Small intestine (tissue), 7 donors: ENCODE measurements around the gene RNF168. TPM values are rescaled to one million over a fixed set of nuclear protein-coding genes. Genes with fewer than 3 reads are reported as not detected.
A peak's percentile ranks its signal among the peaks of the same experiment; 100 is the strongest.
"Not testable (repeated sequence)": the region's sequence is repeated elsewhere in the genome, so short reads cannot be mapped to it uniquely, and the experiment has no call there.

Source experiments
- DNase-seq, 2 donors: peaks; one replicate each; pipeline versions ENCODE4 v3.0.0 to v3.0.0-alpha.2; 2013
- FAIRE-seq: peaks from 2 replicates; lab custom pipeline; 2012; peaks lifted over from hg19 to GRCh38; lab: Jason Lieb, UNC
- H3K27ac ChIP-seq, 3 donors: one replicate each; pipeline ENCODE4 v1.5.1; 2013; ENCODE audit warnings: low read length in 2 of 3, mild to moderate bottlenecking in 2 of 3, control low read depth in 1 of 3, inconsistent platforms in 1 of 3, low read depth in 1 of 3, moderate library complexity in 1 of 3
- H3K27me3 ChIP-seq, 3 donors: one replicate each; pipeline ENCODE4 v1.6.1; 2013; ENCODE audit warnings: low read length in 3 of 3, inconsistent platforms in 1 of 3; ENCODE audit not compliant: control insufficient read depth in 3 of 3, insufficient read depth in 3 of 3
- H3K36me3 ChIP-seq, 3 donors: one replicate each; pipeline ENCODE4 v1.6.1; 2013; ENCODE audit warnings: low read length in 3 of 3, inconsistent platforms in 1 of 3, low read depth in 1 of 3, mild to moderate bottlenecking in 1 of 3, moderate library complexity in 1 of 3; ENCODE audit not compliant: control insufficient read depth in 3 of 3, insufficient read depth in 2 of 3
- H3K4me1 ChIP-seq, 3 donors: one replicate each; pipeline ENCODE4 v1.6.1; 2013; ENCODE audit warnings: low read length in 2 of 3, inconsistent platforms in 1 of 3, low read depth in 1 of 3, mild to moderate bottlenecking in 1 of 3, moderate library complexity in 1 of 3; ENCODE audit not compliant: control insufficient read depth in 3 of 3, insufficient read depth in 2 of 3
- H3K4me3 ChIP-seq, 3 donors: one replicate each; pipeline ENCODE4 v1.5.1; 2013; ENCODE audit warnings: low read length in 3 of 3, control low read depth in 1 of 3, inconsistent platforms in 1 of 3, low read depth in 1 of 3, mild to moderate bottlenecking in 1 of 3, moderate library complexity in 1 of 3
- H3K9me3 ChIP-seq, 2 donors: one replicate each; pipeline ENCODE4 v1.6.1; 2013; ENCODE audit warnings: low read depth in 1 of 2, low read length in 1 of 2; ENCODE audit not compliant: control insufficient read depth in 2 of 2, insufficient read depth in 1 of 2
- WGBS, 3 donors: extraction: QIAGEN DNeasy Blood & Tissue Kit; methylation state at CpG; one replicate each; pipeline ENCODE4 v1.1.7; 2013; 5-methylcytosine and 5-hydroxymethylcytosine counted together
- polyA plus RNA-seq, 4 donors: library from polyadenylated mRNA; stranded (reverse) in 3 of 4; unstranded in 1 of 4; fragments of 200-250 nt in 3 of 4; fragments of 120-200 nt in 1 of 4; gene quantifications; one replicate each; pipeline versions ENCODE4 v1.2.1 to v1.2.3, GENCODE V29; 2013
- donor health status: healthy with polysubstance abuse.
- donor health status: control.
- donor health status: control.
- donor health status: Bipolar disorder and iron deficiency.
- donor health status: healthy.

RNF168 gene
- polyA plus RNA-seq, 4 donors: 2.4 to 11.9 (median 6.0) TPM

- 82 to 95% (median 85%) methylated on average over 12 of the region's 12 CpGs for WGBS, 3 donors
- H3K27ac ChIP-seq, H3K4me3 ChIP-seq, H3K27me3 ChIP-seq, H3K36me3 ChIP-seq, FAIRE-seq, DNase-seq, H3K4me1 ChIP-seq: not testable (repeated sequence)
- peaks cover 0 to 76% of the 10 kb centered on the region in 2 donors for H3K9me3 ChIP-seq
Observed at GRCh38 chr3:196521291-196521690, 17.7 kb upstream of the RNF168 start.

GRCh38 chr3:196519718-196520082 is 16.1 kb upstream of the RNF168 start:
- Histone ChIP-seq H3K27me3 (no peaks in the 10 kb centered on the region), H3K9me3 (peaks cover 0 to 76% of the 10 kb centered on the region in 2 donors), H3K27ac (no peak overlapping the region), H3K36me3 (no peaks in the 10 kb centered on the region), H3K4me3 (no peak overlapping the region), H3K4me1 (no peaks in the 10 kb centered on the region)
- peak in 1 of 2 donors; percentile 44 for DNase-seq
- WGBS, 3 donors: 79 to 83% (median 83%) methylated on average over 5 of the region's 5 CpGs
- no peak for FAIRE-seq

- WGBS, 3 donors: 39 to 48% (median 44%) methylated on average over 12 of the region's 12 CpGs
- Histone ChIP-seq H3K36me3 (no peaks in the 10 kb centered on the region), H3K27me3 (no peaks in the 10 kb centered on the region), H3K9me3 (peaks cover 0 to 71% of the 10 kb centered on the region in 2 donors), H3K27ac (no peak overlapping the region), H3K4me1 (no peaks in the 10 kb centered on the region), H3K4me3 (no peak overlapping the region)
- no peak for FAIRE-seq
- peak; percentile 24 to 42 for DNase-seq
Observed at GRCh38 chr3:196518966-196519717, 15.6 kb upstream of the RNF168 start.

GRCh38 chr3:196517919-196518318 is 14.4 kb upstream of the RNF168 start:
- no peak overlapping the region for H3K4me3 ChIP-seq
- H3K36me3 ChIP-seq: no peaks in the 10 kb centered on the region
- H3K27ac ChIP-seq: no peak overlapping the region
- DNase-seq: no peak
- no peak for FAIRE-seq
- no peaks in the 10 kb centered on the region for H3K27me3 ChIP-seq
- H3K9me3 ChIP-seq: peaks cover 0 to 63% of the 10 kb centered on the region in 2 donors
- WGBS, 3 donors: 77 to 86% (median 79%) methylated on average over 2 of the region's 2 CpGs
- H3K4me1 ChIP-seq: no peaks in the 10 kb centered on the region

- no peak overlapping the region for H3K27ac ChIP-seq
- WGBS, 3 donors: 88 to 96% (median 91%) methylated on average over 2 of the region's 2 CpGs
- no peak overlapping the region for H3K4me3 ChIP-seq
- DNase-seq: no peak
- H3K9me3 ChIP-seq: peaks cover 0 to 57% of the 10 kb centered on the region in 2 donors
- no peak for FAIRE-seq
- no peaks in the 10 kb centered on the region for H3K27me3 ChIP-seq
- H3K4me1 ChIP-seq: no peaks in the 10 kb centered on the region
- no peaks in the 10 kb centered on the region for H3K36me3 ChIP-seq
Observed at GRCh38 chr3:196517162-196517800, 13.7 kb upstream of the RNF168 start.

- H3K27me3 ChIP-seq: no peaks in the 10 kb centered on the region
- DNase-seq (no peak), FAIRE-seq (no peak)
- 87 to 91% (median 91%) methylated on average over 10 of the region's 10 CpGs for WGBS, 3 donors
- no peaks in the 10 kb centered on the region for H3K36me3 ChIP-seq
- no peaks in the 10 kb centered on the region for H3K4me1 ChIP-seq
- H3K9me3 ChIP-seq: peaks cover 0 to 38% of the 10 kb centered on the region in 2 donors
- H3K27ac ChIP-seq: no peak within 1 kb of the TSS
- no peak within 1 kb of the TSS for H3K4me3 ChIP-seq
Observed at GRCh38 chr3:196514913-196515621, 11.5 kb upstream of the RNF168 start, which contains the start of gene SMCO1. SMCO1 (minus strand) TSS chr3:196515346; CDS start chr3:196515209, 137 bp downstream.

GRCh38 chr3:196514350-196514716 is 10.8 kb upstream of the RNF168 start:
- peaks cover 0 to 32% of the 10 kb centered on the region in 2 donors for H3K9me3 ChIP-seq
- no peaks in the 10 kb centered on the region for H3K27me3 ChIP-seq
- no peaks in the 10 kb centered on the region for H3K36me3 ChIP-seq
- no peak for DNase-seq
- FAIRE-seq: no peak
- whole genome bisulfite sequencing, 3 donors: 94 to 100% (median 97%) methylated on average over 1 of the region's 1 CpG
- H3K4me3 ChIP-seq: no peak overlapping the region
- H3K27ac ChIP-seq: no peak overlapping the region
- no peaks in the 10 kb centered on the region for H3K4me1 ChIP-seq

- no peak for DNase-seq
- Histone ChIP-seq H3K27me3 (no peaks in the 10 kb centered on the region), H3K4me1 (no peaks in the 10 kb centered on the region), H3K27ac (no peak overlapping the region), H3K4me3 (no peak overlapping the region), H3K9me3 (peaks cover 0 to 28% of the 10 kb centered on the region in 2 donors), H3K36me3 (no peaks in the 10 kb centered on the region)
- 85 to 89% (median 86%) methylated on average over 8 of the region's 8 CpGs for WGBS, 3 donors
- no peak for FAIRE-seq
Observed at GRCh38 chr3:196513697-196514349, 10.3 kb upstream of the RNF168 start.
